Right renal cortex interstitium (tissue), 3 donors: ENCODE data around the gene ZNF546. TPM values are rescaled to one million over a fixed set of nuclear protein-coding genes. Genes with fewer than 3 reads are reported as not detected.
"Not testable (repeated sequence)": the region's sequence is repeated elsewhere in the genome, so short reads cannot be mapped to it uniquely, and the experiment has no call there.

Experiments
- DNase-seq, 3 donors: peaks; one replicate each; pipeline ENCODE4 v3.0.0-alpha.2; 2013; ENCODE audit warnings: low read depth in 3 of 3, low spot score in 2 of 3
- polyA plus RNA-seq, 3 donors: library from polyadenylated mRNA; unstranded; fragments of 120-200 nt; gene quantifications; one replicate each; pipeline ENCODE4 v1.2.1, GENCODE V29; 2013; ENCODE audit not compliant: insufficient read length in 3 of 3

ZNF546 gene
- 1 to 10 TPM; 4.9 to 6.2 (median 6.1) TPM for polyA plus RNA-seq

DNA sequence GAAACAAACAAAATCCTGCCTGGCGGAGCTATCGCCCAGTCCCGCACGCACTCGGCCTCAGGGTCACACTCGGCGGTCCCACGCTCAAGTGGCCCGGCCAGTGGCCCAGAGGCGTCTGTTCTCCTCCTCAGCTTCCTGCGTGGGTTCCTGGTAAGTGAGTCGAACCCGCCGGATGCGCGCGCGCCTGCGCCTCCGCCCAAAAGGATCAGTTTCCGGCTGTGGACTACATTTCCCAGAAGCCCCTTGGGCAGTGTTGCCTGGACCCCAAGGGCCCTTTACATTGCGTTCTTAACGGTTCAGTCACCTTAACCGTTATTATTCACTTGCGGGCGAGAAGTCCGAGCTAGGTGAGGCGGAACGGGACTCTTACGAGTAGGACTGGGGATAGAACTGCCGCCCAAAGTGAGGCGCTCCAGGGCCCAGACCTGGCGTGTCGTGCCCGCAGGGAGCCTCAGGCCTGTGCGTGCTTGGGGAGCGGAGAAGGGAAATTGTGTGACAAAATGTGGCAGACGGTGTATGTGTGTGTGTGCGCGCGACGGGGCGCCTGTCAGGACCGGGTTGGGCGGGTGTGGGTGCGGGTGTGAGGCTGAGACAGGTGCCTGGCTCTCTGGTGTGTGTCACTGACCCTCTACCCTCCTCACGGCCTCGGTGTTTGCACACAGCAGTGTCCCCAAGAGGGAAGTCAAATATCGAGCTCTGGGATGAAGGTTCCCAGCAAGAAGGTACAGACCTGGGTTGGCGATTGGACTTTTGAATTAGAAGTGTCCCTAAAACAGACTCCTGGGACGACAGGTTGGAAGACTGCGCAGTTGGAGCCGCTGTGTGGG, at the start of gene ZNF546:
TSS of gene ZNF546 (plus strand) at position 250 of the 827 bp plus-strand sequence. CDS start 1,267 bp downstream, outside the sequence.
- DNase-seq, result peak; percentile 74 to 87 (median 84)

DNA sequence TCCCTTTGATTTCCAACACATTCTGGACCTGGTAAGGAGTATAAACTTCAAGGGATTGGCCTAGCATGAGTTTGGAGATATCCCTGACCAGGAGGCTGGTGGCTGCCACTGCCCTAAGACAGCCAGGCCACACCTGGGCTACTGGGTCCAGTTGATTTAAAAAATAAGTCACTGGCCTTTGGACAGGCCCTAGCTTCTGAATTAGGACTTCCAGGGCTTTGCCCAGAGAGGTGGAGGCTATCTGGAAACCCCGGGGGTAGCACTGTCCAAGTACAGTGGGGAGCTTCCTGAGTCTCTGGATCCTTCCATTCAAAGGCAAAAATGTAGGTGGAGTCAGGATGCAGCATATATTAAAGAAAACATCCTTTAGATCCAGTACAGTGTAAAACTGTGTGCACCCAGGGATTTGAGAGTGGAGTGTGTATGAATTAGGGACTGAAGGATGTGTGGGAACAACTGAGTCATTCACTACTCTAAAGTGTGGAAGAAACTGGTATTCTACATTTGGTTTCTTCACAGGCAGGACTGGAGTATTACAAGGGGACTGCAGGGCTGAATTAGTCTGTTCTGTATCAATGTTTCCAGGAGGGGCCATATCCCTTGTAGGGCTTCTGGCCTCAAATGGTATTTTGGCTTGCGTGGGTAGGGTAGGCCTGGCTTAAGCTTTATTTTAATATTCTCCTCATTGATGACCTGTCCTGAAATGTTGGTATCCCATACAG, 47.7 kb upstream of the ZNF546 start:
- DNase-seq, result no peak

DNA sequence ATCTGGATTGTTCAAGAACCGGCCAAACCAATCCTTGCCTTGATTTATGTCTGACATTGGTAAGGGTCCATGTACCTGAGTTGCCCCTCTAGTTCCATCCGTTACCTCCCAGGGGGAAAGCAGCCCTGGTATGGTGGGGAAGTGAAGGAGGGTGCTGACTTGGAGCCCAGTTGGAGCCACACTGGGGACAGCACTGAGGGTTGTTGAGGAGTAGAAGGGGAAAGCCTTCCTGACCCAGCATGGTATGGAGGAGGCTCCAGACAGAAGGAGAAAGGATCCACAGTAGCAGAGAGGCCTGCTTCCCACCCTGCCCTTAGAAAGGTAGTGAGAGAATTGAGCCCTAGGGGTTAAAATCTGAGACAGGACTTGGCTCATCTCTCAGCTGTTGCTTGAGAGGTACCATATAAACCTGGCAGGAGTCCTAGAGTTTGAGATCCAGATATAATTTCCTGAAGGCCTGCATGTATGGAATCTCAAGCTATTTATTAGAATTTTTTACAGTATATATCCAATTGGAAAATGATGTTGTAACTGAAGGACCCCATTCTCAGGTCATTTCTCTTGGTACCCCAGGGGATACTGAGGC, 45.7 kb upstream of the ZNF546 start:
- no peak for DNase-seq

DNA sequence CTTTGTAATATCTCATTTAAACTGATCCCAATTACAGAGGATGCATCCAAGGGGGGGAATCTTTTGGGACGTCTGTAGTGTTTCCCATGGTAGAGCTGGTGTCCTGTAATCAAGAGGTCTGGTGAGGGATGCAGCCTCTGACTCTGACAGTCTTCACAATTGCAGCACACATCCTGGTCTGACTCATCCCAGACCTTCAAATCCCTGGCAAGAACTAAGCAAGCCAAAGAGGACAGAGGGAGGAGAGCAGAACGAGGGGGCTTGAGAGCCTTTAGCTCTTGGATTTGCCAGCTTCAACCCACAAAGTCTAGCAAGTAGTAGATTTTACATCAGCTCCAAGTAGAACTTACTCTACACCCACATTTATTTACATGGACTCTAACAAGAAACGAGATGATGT, 45.2 kb upstream of the ZNF546 start:
- no peak for DNase-seq

DNA sequence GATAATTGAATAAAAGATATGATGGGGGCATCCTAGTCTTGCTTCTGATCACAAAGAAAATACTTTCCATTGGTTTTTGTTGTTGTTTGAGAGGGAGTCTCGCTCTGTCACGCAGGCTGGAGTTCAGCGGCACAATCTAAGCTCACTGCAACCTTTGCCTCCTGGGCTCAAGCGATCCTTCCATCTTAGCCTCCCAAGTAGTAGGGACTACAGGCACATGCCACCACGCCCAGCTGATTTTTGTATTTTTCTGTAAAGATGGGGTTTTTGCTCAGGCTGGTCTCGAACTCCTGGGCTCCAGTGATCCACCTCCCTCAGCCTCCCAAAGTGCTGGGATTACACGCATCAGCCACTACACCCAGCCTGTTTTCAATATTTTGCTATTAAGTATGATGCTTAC, 42.9 kb upstream of the ZNF546 start:
- DNase-seq, result no peak

DNA sequence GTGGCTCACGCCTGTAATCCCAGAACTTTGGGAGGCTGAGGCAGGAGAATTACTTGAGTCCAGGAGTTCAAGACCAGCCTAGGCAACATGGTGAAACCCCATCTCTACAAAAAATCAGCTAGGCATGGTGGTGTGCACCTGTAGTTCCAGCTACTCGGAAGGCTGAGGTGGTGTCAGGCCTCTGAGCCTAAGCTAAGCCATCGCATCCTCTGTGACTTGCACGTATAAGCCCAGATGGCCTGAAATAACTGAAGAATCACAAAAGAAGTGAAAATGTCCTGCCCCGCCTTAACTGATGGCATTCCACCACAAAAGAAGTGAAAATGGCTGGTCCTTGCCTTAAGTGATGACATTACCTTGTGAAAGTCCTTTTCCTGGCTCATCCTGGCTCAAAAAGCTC, 39.0 kb upstream of the ZNF546 start:
- DNase-seq, result not testable (repeated sequence)

DNA sequence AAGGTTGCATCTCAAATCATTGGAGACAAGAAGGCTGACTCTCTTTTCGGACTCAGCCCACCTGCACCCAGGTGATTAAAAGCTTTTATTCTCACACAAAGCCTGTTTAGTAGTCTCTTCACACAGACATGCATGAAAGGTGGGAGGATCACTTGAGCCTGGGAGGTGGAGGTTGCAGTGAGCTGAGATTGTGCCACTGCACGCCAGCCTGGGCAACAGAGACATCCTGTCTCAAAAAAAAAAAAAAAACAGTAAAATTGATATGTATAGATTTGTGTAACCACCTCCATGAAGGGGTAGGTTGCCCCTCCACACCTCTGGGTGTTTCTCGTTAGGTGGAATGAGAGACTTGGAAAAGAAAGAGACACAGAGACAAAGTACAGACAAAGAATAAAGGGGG, 37.9 kb upstream of the ZNF546 start:
- not testable (repeated sequence) for DNase-seq

DNA sequence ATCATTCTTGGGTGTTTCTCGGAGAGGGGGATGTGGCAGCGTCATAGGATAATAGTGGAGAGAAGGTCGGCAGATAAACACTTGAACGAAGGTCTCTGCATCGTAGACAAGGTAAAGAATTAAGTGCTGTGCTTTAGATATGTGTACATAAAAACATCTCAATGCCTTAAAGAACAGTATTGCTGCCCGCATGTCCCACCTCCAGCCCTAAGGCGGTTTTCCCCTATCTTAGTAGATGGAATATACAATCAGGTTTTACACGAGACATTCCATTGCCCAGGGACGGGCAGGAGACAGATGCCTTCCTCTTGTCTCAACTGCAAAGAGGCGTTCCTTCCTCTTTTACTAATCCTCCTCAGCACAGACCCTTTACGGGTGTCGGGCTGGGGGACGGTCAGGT, 37.5 kb upstream of the ZNF546 start:
- DNase-seq, result not testable (repeated sequence)

DNA sequence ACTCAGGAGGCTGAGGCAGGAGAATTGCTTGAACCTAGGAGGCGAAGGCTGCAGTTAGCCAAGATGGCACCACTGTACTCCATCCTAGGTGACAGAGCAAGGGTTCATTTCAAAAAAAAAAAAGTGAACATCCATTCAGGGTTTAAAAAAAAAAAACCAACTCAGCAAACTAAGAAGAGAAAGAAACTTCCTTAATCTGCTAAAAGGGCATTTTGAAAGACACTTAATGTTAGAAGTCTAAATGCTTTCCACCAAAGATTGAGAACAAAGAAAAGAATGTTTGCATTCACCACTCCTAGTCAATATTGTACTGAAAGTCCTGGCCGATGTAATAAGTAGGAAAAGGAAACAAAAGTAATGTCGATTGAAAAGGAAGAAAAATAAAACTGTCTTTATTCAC, 33.0 kb upstream of the ZNF546 start:
- no peak for DNase-seq

DNA sequence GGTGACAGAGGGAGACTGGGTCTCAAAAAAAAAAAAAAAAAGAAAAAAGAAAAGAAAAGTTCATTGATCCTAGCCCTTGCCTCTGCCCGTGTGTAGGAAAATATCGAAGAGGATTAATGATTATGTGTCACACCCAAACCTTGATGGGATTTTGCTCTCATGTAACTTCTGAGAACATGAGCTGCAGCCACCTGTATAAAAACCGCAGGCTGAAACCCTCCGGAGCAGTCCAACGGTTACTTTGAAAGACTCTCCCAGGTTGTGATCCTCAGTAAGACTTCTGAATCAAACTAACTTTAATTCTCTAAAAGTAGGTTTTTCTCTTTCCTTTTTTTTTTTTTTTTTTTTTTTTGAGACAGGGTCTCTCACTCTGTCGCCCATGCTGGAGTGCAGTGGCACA, 30.2 kb upstream of the ZNF546 start:
- no peak for DNase-seq

DNA sequence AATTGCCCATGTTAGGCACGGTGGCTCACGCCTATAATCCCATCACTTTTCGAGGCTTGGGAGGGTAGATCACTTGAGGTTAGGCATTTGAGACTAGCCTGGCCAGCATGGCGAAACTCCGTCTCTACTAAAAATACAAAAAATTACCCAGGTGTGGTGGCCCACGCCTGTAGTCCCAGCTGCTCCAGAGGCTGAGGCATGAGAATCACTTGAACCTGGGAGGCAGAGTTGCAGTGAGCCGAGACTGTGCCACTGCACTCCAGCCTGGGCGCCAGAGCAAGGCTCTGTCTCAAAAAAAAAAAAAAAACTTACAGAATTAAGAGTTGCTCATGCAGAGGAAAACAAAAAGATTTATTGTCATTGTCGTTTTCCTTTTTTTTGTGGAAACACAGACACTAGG, 29.3 kb upstream of the ZNF546 start:
- no peak for DNase-seq

DNA sequence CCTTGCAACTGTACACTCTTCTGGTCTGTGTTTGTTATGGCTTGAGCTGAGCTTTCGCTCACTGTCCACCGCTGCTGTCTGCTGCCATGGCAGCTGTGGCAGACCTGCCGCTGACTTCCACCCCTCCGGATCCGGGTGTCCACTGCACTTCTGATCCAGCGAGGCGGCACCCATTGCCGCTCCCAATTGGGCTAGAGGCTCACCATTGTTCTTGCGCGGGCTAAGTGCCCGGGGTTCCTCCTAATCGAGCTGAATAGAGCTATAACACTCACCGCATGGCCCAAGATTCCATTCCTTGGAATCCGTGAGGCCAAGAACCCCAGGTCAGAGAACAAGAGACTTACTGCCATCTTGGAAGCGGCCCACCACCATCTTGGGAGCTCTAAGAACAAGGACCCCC, 28.1 kb upstream of the ZNF546 start:
- no peak for DNase-seq

DNA sequence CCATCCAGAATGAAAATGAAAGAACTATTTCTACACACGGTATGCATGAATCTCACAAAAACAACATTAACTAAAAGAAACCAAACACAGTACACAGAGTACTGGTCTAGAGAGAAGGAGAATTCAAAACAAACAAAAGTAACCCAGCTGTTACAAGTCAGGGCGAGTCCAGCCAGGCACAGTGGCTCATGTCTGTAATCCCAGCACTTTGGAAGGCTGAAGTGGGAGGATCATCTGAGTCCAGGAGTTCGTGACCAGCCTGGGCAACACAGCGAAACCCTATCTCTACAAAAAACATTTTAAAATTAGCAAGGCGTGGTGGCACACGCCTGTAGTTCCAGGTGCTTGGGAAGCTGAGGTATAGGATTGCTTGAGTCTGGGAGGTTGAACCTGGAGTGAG, 27.6 kb upstream of the ZNF546 start:
- no peak for DNase-seq

DNA sequence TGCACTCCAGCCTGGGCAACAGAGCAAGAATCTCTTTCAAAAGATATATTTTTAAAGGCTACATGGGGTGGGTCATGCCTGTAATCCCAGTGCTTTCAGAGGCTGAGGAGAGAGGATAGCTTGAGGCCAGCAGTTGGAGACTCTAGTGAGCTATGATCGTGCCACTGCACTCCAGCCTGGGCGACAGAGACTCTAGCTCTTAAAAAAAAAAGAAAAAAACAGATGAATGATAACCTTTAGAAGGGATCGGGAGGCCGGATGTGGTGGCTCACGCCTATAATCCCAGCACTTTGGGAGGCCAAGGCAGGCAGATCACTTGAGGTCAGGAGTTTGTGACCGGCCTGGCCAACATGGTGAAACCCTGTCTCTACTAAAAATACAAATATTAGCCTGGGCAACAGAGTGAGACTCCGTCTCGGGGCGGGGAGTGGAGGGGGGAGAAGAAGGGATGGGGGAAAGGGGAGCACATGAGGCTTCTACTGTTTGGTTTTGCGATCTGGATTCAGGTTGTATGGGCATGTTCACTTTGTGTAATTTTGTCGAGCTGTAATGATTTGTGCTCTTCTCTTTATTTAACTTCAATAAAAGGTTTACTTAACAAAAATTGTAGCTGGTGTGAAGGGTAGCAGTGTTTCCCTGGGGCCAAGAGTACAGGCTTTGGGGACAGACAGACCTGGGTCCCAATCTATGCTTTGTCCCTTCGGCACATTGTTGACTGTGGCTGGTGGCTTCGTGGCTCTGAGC, 27.0 kb upstream of the ZNF546 start:
- no peak for DNase-seq

DNA sequence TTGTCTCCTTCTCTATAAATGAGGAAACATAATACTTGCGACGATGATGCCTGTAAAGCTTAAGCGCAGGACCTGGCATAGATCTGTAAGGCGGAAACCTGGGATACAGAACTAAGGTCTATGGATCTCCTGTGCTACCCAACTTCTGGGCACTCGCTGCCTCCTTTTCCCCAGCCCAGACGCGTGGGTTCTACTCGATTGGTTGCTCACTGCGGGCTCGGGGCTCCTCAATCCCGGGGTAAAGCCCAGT, 26.5 kb upstream of the ZNF546 start:
- peak in 1 of 3 donors; percentile 4 for DNase-seq

DNA sequence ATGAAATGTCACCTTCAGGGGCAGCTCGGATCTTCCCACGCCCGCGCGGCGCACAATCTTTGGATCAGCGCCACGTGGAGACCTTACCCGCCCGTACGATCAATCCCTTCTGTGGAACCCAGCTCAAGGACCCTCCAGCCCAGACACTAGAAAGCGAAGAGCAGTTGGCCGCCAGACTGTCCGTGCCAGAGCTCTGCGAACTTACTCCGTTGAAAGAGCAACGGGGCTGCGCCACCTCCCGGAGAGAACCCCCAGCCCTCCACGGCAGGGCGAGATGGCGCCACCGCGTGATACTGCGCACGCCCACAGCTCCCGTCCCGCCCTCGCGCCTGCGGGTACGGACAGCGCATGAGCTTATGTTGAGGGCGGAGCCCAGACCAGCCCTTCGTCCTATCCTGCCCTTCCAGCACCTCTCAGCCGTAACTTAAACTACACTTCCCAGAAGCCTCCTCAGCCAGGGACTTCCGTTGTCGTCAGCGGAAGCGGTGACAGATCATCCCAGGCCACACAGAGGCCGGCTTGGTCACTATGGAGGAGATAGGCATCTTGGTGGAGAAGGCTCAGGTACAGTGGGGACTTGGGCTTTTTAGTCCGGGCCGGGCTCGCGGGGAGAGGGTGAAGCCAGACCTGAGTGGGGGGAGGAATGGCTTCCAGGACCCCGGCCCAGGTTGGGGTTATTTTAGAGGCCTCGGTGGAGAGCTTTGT, 26.0 kb upstream of the ZNF546 start, which contains the start of gene PSMC4:
TSS of gene PSMC4 (plus strand) at position 491 of the 705 bp plus-strand sequence. CDS start at position 529, 38 bp downstream.
- peak; percentile 96 to 98 (median 97) for DNase-seq

DNA sequence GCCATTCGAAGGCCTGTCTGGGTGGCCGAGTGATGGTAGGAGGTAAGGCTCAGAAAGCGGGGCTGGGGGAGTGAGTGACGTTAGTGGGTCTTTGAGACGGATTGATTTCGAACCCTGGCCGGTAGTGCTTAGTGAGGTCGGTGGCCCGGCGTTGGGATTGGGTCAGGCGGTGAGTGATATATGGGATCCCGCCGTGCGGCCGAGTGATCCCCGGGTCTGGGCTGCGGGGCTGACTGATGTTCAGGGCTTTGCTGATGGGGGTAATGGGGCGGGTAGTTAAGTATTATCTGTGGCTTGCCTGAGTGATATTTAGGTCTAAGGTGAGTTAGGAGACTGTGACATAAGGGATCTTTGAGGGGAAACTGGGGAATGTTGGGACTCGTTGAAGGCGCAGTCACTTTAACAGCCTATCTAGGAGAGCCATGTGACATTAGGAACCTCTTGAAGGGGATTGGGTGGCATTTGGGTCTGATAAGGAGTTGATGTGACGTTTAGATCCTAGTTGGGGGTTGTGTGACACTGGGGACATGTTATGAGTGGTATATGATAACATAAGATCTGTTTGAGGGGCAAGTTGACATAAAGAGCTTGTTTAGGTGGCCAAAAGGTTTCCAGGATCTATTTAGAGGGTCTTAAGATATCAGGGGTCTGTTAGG, 25.4 kb upstream of the ZNF546 start:
- no peak for DNase-seq

DNA sequence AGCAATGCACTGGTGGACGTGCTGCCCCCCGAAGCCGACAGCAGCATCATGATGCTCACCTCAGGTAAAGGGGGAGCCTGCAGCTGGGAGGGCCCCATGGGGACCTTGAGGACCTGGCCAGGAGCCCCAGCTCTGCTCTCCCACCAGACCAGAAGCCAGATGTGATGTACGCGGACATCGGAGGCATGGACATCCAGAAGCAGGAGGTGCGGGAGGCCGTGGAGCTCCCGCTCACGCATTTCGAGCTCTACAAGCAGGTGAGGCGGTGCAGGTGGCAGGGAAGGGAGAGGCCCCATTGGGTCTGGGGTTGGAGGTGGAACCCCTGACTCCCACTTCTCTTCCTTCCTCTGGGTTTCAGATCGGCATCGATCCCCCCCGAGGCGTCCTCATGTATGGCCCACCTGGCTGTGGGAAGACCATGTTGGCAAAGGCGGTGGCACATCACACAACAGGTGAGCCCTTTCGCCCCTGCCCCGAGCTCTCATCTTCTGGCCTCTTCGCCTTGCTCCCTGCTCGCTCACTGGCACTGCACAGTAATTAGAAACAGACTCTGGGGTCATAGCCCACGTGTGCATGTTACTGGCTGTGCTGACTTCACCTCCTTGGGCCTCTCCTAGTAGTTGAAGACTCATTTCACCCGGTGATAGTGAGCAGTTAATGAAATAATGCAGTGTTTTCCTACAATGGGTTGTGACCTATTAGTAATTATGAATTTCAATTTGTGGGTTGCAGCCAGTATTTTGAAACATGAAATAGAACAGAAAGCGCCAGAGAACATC, 22.3 kb upstream of the ZNF546 start:
- no peak for DNase-seq

DNA sequence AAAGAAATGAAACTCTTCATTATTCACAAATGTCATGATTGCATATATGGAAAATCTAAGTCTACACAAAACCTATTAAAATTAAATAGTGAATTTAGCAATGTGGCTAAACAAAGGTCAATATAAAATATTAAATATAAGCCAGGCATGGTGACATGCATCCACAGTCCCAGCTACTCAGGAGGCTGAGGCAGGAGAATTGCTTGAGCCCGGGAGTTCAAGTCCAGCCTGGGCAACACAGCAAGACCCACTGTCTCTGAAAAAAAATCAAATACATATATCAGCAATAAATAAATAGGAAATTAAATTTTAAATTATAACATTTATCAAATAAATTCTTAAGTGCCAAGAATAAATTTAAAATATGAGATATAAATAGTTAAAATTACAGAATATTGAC, 14.0 kb upstream of the ZNF546 start:
- no peak for DNase-seq
